OCI-LY3 (cell line): ENCODE measurements around the gene P3H2.

Experiments
- H2AFZ ChIP-seq: fragments of 200-600, 300-600 bp; shearing (Covaris generic); 2 replicates; pipeline ENCODE4 v1.6.0; 2014; ENCODE audit warnings: antibody characterized with exemption, low read depth, low read length
- H3K27ac ChIP-seq: fragments of 200-600, 300-600 bp; sonication (generic); 2 replicates; pipeline ENCODE4 v1.5.1; 2014; ENCODE audit warnings: mild to moderate bottlenecking, low read length, moderate library complexity, mixed read lengths
- H3K27me3 ChIP-seq: fragments of 200-600, 300-600 bp; sonication (generic); 2 replicates; pipeline ENCODE4 v1.6.1; 2014; ENCODE audit warnings: low read depth, low read length, mixed read lengths
- H3K36me3 ChIP-seq: fragments of 200-600, 300-600 bp; sonication (generic); replicated peaks from 2 replicates; pipeline ENCODE3; 2014; ENCODE audit warnings: low read depth, low read length, mixed read lengths
- H3K4me1 ChIP-seq: fragments of 300-600, 200-600 bp; sonication (generic); 2 replicates; pipeline ENCODE4 v1.6.1; 2014; ENCODE audit warnings: low read length, mixed read lengths
- H3K4me2 ChIP-seq: fragments of 200-600, 300-600 bp; sonication (generic); 2 replicates; pipeline ENCODE4 v1.6.1; 2014; ENCODE audit warnings: low read length, mixed read lengths
- H3K4me3 ChIP-seq: fragments of 300-600, 200-600 bp; sonication (generic); 2 replicates; pipeline ENCODE4 v1.5.1; 2014; ENCODE audit warnings: antibody characterized with exemption, mild to moderate bottlenecking, low read length, moderate library complexity
- H3K79me2 ChIP-seq: fragments of 300-600, 200-600 bp; shearing (Covaris generic); 2 replicates; pipeline ENCODE4 v1.6.1; 2014; ENCODE audit warnings: mild to moderate bottlenecking, low read length, mixed read lengths
- H3K9ac ChIP-seq: fragments of 300-600, 200-600 bp; shearing (Covaris generic); 2 replicates; pipeline ENCODE4 v1.6.0; 2014; ENCODE audit warnings: mild to moderate bottlenecking, low read length, moderate library complexity
- H3K9me3 ChIP-seq: fragments of 200-600, 300-600 bp; shearing (Covaris generic); 2 replicates; pipeline ENCODE4 v1.6.1; 2014; ENCODE audit warnings: low read length, mixed read lengths; ENCODE audit not compliant: insufficient read depth
- H4K20me1 ChIP-seq: fragments of 200-600, 300-600 bp; sonication (generic); 2 replicates; pipeline ENCODE4 v1.6.1; 2016; ENCODE audit warnings: low read length, mixed read lengths; ENCODE audit not compliant: insufficient read depth
- EZH2phosphoT487 ChIP-seq: fragments of 200-600 bp; shearing (Covaris generic); IDR thresholded peaks from 2 replicates; pipeline ENCODE4 v1.6.1; 2018; ENCODE audit warnings: antibody characterized with exemption, mixed run types, low read depth
- TF ChIP-seq, protein P1 (sequence below): fragments of 200-600, 300-600 bp; sonication (generic); IDR thresholded peaks from 2 replicates; pipeline ENCODE4 v1.5.1; 2014; ENCODE audit warnings: antibody characterized with exemption, low read length, low read depth

P3H2 gene

DNA sequence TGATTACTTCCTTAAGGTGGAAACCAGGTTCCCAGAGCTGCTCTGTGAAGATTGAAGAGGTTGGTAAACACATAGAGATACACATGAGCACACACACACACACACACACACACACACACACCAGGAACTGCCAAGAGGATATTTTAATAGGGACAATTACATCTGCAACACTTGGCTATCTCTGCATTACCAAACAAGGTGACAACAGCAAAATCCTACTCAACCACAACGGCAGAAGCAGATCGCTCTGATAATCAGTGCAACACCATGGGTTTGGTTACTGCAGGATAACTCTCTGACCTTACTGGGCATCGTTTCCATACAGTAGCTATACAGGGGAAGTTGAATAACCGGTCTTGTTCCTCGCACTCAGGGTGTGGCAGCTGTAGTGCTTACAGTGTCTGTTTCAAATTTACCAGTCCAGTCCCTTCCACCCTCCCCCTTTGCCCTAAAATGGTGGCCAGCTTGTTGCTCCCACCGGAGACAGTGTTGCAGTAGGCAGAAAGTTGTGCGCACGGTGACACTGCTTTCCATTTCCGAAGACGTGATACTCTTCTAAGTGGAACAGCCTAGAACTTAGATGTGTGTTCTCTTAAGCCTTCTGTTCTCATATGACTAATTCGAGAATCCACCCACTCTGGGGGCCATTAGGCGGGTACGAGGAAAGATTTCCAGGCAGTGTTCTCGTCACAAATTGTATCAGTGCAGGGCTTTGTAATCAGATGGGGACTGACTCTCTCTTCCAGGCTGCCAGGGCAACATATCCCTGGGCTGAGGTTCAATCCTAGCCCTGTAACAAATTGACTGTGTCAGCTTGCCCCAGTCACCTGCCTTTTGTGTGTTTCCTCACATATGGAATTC is 176.2 kb downstream of the P3H2 start:
- no peaks in the 10 kb centered on the region for H4K20me1 ChIP-seq
- H3K27me3 ChIP-seq = no peaks in the 10 kb centered on the region
- no peak overlapping the region for H3K9ac ChIP-seq
- H3K27ac ChIP-seq = no peak overlapping the region
- no peaks in the 10 kb centered on the region for H3K9me3 ChIP-seq
- no peak for TF ChIP-seq EZH2phosphoT487
- TF ChIP-seq, protein P1, sequence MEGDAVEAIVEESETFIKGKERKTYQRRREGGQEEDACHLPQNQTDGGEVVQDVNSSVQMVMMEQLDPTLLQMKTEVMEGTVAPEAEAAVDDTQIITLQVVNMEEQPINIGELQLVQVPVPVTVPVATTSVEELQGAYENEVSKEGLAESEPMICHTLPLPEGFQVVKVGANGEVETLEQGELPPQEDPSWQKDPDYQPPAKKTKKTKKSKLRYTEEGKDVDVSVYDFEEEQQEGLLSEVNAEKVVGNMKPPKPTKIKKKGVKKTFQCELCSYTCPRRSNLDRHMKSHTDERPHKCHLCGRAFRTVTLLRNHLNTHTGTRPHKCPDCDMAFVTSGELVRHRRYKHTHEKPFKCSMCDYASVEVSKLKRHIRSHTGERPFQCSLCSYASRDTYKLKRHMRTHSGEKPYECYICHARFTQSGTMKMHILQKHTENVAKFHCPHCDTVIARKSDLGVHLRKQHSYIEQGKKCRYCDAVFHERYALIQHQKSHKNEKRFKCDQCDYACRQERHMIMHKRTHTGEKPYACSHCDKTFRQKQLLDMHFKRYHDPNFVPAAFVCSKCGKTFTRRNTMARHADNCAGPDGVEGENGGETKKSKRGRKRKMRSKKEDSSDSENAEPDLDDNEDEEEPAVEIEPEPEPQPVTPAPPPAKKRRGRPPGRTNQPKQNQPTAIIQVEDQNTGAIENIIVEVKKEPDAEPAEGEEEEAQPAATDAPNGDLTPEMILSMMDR = no peak
- H3K4me2 ChIP-seq = no peak overlapping the region
- no peak overlapping the region for H3K4me3 ChIP-seq
- H2AFZ ChIP-seq = no peak overlapping the region
- no peaks in the 10 kb centered on the region for H3K79me2 ChIP-seq
- no peaks in the 10 kb centered on the region for H3K36me3 ChIP-seq
- H3K4me1 ChIP-seq = peaks cover 11% of the 10 kb centered on the region

DNA sequence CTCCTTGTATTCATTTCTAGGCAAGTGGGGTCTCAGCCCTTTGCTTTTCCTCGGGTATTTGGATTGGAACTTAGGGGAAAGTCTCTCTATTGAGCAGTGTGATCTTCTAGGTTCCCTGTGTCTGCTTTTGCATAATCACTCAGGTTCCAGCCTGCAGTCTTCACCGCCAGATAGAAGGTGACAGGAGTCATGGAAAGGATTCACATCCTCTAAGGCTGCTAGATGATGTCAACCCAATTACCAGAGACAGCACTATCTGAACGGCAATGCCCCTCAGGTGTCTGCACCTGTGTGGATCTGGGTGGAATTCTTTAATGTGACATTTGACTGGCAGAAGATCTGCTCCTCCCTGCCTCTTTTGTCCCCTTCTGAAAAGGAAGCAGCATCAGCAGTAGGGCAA is 177.7 kb downstream of the P3H2 start:
- no peak overlapping the region for H3K27ac ChIP-seq

DNA sequence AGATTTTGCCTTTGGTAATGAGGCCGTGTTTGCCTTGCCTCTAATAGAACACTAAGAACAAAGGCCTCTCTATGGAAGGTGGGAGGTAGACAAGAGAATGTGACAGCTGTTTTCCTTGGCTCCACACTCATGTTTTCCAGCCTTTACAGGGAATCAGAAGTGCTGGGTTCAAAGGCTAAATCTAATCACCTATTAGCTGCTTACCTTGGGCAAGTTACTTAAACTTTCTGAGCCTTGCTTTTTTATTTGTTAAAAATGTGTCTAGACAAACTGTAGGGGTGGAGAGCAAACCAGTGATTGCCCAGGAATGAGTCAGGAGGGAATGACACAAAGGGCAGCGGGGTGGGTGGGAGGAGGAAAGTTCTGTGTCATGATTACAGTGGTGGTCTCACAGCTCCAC is 179.0 kb downstream of the P3H2 start:
- Histone ChIP-seq H3K9me3 (no peaks in the 10 kb centered on the region), H3K9ac (no peak overlapping the region), H3K4me1 (no peaks in the 10 kb centered on the region), H3K4me2 (no peak overlapping the region), H3K79me2 (no peaks in the 10 kb centered on the region), H3K27ac (no peak overlapping the region), H4K20me1 (no peaks in the 10 kb centered on the region), H3K4me3 (no peak overlapping the region), H3K27me3 (no peaks in the 10 kb centered on the region), H2AFZ (no peak overlapping the region), H3K36me3 (no peaks in the 10 kb centered on the region)
- TF ChIP-seq EZH2phosphoT487 = no peak
- TF ChIP-seq, protein P1 = no peak

More for the DNA sequence above, 177.7 kb downstream of the P3H2 start:
- H3K4me2 ChIP-seq = no peak overlapping the region
- H3K79me2 ChIP-seq = no peaks in the 10 kb centered on the region
- H3K9me3 ChIP-seq = no peaks in the 10 kb centered on the region
- no peaks in the 10 kb centered on the region for H4K20me1 ChIP-seq
- no peaks in the 10 kb centered on the region for H3K36me3 ChIP-seq
- H3K9ac ChIP-seq = no peak overlapping the region
- no peak overlapping the region for H3K4me3 ChIP-seq
- no peak for TF ChIP-seq EZH2phosphoT487
- TF ChIP-seq, protein P1 = no peak
- no peak overlapping the region for H2AFZ ChIP-seq
- H3K27me3 ChIP-seq = no peaks in the 10 kb centered on the region
- peaks cover 2% of the 10 kb centered on the region for H3K4me1 ChIP-seq

DNA sequence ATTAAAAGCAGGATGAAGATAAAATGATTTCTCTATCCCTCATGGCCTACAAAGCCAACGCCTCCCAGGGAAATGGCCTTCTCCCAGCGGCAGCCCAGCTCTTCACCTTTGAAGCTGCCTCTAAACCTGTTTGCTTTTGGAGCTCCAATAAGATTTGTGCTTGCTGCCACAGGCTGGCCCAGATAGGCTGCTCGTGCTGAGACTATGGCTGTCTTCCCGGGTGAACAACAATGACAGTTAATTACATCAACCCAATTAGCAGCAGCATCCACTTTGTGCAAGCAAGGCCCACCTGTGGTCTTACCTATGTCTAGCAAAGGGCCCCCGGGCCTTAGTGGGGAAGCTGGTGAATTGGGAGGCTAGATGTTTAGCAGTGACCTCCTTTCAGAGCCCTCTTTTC is 179.6 kb downstream of the P3H2 start:
- Histone ChIP-seq H3K27me3 (no peaks in the 10 kb centered on the region), H3K4me1 (no peaks in the 10 kb centered on the region), H3K9me3 (no peaks in the 10 kb centered on the region), H3K36me3 (no peaks in the 10 kb centered on the region), H3K79me2 (no peaks in the 10 kb centered on the region), H3K9ac (no peak overlapping the region), H3K27ac (no peak overlapping the region), H2AFZ (no peak overlapping the region), H3K4me2 (no peak overlapping the region), H3K4me3 (no peak overlapping the region), H4K20me1 (no peaks in the 10 kb centered on the region)
- TF ChIP-seq, protein P1 = no peak
- no peak for TF ChIP-seq EZH2phosphoT487
